CD14-positive monocyte (primary cell): Measurements from ENCODE around the gene CXCL10. TPM values are rescaled to one million over a fixed set of nuclear protein-coding genes. Genes with fewer than 3 reads are reported as not detected.
A peak's percentile ranks its signal among the peaks of the same experiment; 100 is the strongest.

Experiments
- DNase-seq, 3 donors: peaks; one replicate each; pipeline ENCODE4 v3.0.0-alpha.2; 2011 to 2022
- H2AFZ ChIP-seq: 2 replicates; pipeline ENCODE4 v1.6.0; 2012; ENCODE audit warnings: mild to moderate bottlenecking, low read depth, low read length, inconsistent platforms; ENCODE audit not compliant: insufficient read depth, poor library complexity, severe bottlenecking
- H3K27ac ChIP-seq, 2 donors: 1 replicate in 1 of 2; 2 replicates in 1 of 2; pipeline ENCODE4 v1.5.1; 2012 to 2013; ENCODE audit warnings: low read length in 2 of 2, control low read depth in 1 of 2, inconsistent platforms in 1 of 2, low read depth in 1 of 2, mild to moderate bottlenecking in 1 of 2
- H3K27me3 ChIP-seq, 2 donors: one replicate each; pipeline versions ENCODE4 v1.6.0 to v1.6.1; 2011 to 2013; ENCODE audit warnings: low read length in 2 of 2; ENCODE audit not compliant: control insufficient read depth in 2 of 2, insufficient read depth in 2 of 2
- H3K36me3 ChIP-seq, 2 donors: replicated peaks in 1 of 2; 1 replicate in 1 of 2; 2 replicates in 1 of 2; pipeline versions ENCODE4 v1.5.1 to v1.6.1; 2012 to 2013; ENCODE audit warnings: low read length in 2 of 2, control low read depth in 1 of 2, inconsistent platforms in 1 of 2, mild to moderate bottlenecking in 1 of 2; ENCODE audit not compliant: insufficient read depth in 2 of 2, control insufficient read depth in 1 of 2
- H3K4me1 ChIP-seq, 2 donors: 1 replicate in 1 of 2; 2 replicates in 1 of 2; pipeline versions ENCODE4 v1.5.1 to v1.6.1; 2012 to 2013; ENCODE audit warnings: low read length in 2 of 2, control low read depth in 1 of 2, inconsistent platforms in 1 of 2, mild to moderate bottlenecking in 1 of 2, moderate library complexity in 1 of 2; ENCODE audit not compliant: insufficient read depth in 2 of 2, control insufficient read depth in 1 of 2
- H3K4me2 ChIP-seq: replicated peaks from 2 replicates; pipeline ENCODE3; 2012; ENCODE audit warnings: low read length, moderate library complexity, mild to moderate bottlenecking; ENCODE audit not compliant: poor library complexity, severe bottlenecking; ENCODE audit errors: extremely low read depth
- H3K4me3 ChIP-seq, 3 experiments: fragments of 200-600 bp in 1 of 3; sonication (generic) in 1 of 3; replicated peaks in 1 of 3; 1 replicate in 2 of 3; 2 replicates in 1 of 3; pipeline ENCODE4 v1.5.1; 2011 to 2013; ENCODE audit warnings: low read length in 3 of 3, mild to moderate bottlenecking in 3 of 3, control low read depth in 2 of 3, low read depth in 2 of 3, inconsistent platforms in 1 of 3, moderate library complexity in 1 of 3
- H3K79me2 ChIP-seq: 2 replicates; pipeline ENCODE4 v1.6.0; 2012; ENCODE audit warnings: mild to moderate bottlenecking, control low read depth, inconsistent platforms, low read length, moderate library complexity; ENCODE audit not compliant: insufficient read depth
- H3K9ac ChIP-seq: 2 replicates; pipeline ENCODE4 v1.6.0; 2017; ENCODE audit warnings: low read length, mild to moderate bottlenecking; ENCODE audit not compliant: insufficient read depth, poor library complexity, severe bottlenecking
- H3K9me3 ChIP-seq, 2 donors: replicated peaks in 1 of 2; 1 replicate in 1 of 2; 2 replicates in 1 of 2; pipeline versions ENCODE4 v1.5.1 to v1.6.1; 2012 to 2013; ENCODE audit warnings: low read length in 2 of 2, control low read depth in 1 of 2; ENCODE audit not compliant: control insufficient read depth in 1 of 2, insufficient read depth in 1 of 2
- H4K20me1 ChIP-seq: 2 replicates; pipeline ENCODE4 v1.6.0; 2012; ENCODE audit warnings: mild to moderate bottlenecking, low read length, control low read depth, moderate library complexity; ENCODE audit not compliant: insufficient read depth
- H3K27ac Mint-ChIP-seq, 7 donors: one replicate each; pipeline ENCODE4 v1.8.0; 2020; ENCODE audit warnings: mild to moderate bottlenecking in 7 of 7, mixed read lengths in 7 of 7, moderate library complexity in 6 of 7, inconsistent platforms in 2 of 7
- H3K27me3 Mint-ChIP-seq, 3 donors: one replicate each; pipeline ENCODE4 v1.8.0; 2021 to 2022; ENCODE audit warnings: low read depth in 3 of 3, mild to moderate bottlenecking in 3 of 3, mixed read lengths in 3 of 3, moderate library complexity in 3 of 3, inconsistent platforms in 1 of 3
- H3K36me3 Mint-ChIP-seq, 2 donors: one replicate each; pipeline ENCODE4 v1.8.0; 2020; ENCODE audit warnings: mixed read lengths in 2 of 2, inconsistent platforms in 1 of 2, mild to moderate bottlenecking in 1 of 2
- H3K4me1 Mint-ChIP-seq: one replicate; pipeline ENCODE4 v1.8.0; 2020; ENCODE audit warnings: mild to moderate bottlenecking, mixed read lengths
- H3K4me3 Mint-ChIP-seq, 2 donors: one replicate each; pipeline ENCODE4 v1.8.0; 2020; ENCODE audit warnings: mild to moderate bottlenecking in 2 of 2, mixed read lengths in 2 of 2, moderate library complexity in 1 of 2
- H3K9me3 Mint-ChIP-seq, 7 donors: one replicate each; pipeline ENCODE4 v1.8.0; 2020 to 2022; ENCODE audit warnings: mixed read lengths in 7 of 7, mild to moderate bottlenecking in 6 of 7, moderate library complexity in 6 of 7, inconsistent platforms in 2 of 7
- WGBS: methylation state at CpG from one replicate; pipeline ENCODE4 v1.1.5; 2013; ENCODE audit warnings: missing lambda C conversion rate; ENCODE audit not compliant: insufficient coverage; 5-methylcytosine and 5-hydroxymethylcytosine counted together
- intact Hi-C, 2 donors: fragments of 100-400 bp; cut with micrococcal nuclease; formaldehyde crosslinking; loops; one replicate each; pipeline versions ENCODE4 v1.15.0 to v1.15.1; 2023
- polyA plus RNA-seq, 3 donors: library from polyadenylated mRNA; depleted of rRNA in 1 of 3; unstranded in 2 of 3; stranded (reverse) in 1 of 3; fragments of 300-500 nt in 2 of 3; fragments of >200 nt in 1 of 3; fragmentation: Illumina TruSeq in 2 of 3; gene quantifications; 1 replicate in 2 of 3; 2 replicates in 1 of 3; pipeline ENCODE4 v1.2.3, GENCODE V29; 2012 to 2021
- TF ChIP-seq, protein P1 (sequence below): fragments of 200-600 bp; IDR thresholded peaks from one replicate; pipeline ENCODE4 v1.8.0; 2022; ENCODE audit warnings: antibody characterized with exemption, mild to moderate bottlenecking

Gene CXCL10
- polyA plus RNA-seq, 3 donors = 5.5 to 16.5 (median 16.3) TPM

- Histone ChIP-seq H3K79me2 (no peaks in the 10 kb centered on the region), H3K27ac (no peak within 1 kb of the TSS), H3K36me3 (no peaks in the 10 kb centered on the region), H3K4me1 (peaks cover 11 to 15% of the 10 kb centered on the region in 2 donors), H3K9ac (no peak within 1 kb of the TSS), H2AFZ (peak within 1 kb of the TSS; percentile 3), H3K27me3 (peaks cover 0 to 2% of the 10 kb centered on the region in 2 donors), H4K20me1 (no peaks in the 10 kb centered on the region), H3K4me3 (no peak within 1 kb of the TSS), H3K9me3 (no peaks in the 10 kb centered on the region), H3K4me2 (no peak within 1 kb of the TSS)
- Mint-ChIP-seq H3K27ac (peak within 1 kb of the TSS in 2 of 7 donors; percentile 9 to 35), H3K4me1 (peaks cover 17% of the 10 kb centered on the region), H3K4me3 (no peak within 1 kb of the TSS), H3K9me3 (no peaks in the 10 kb centered on the region), H3K27me3 (peaks cover 0 to 2% (median 0%) of the 10 kb centered on the region in 3 donors), H3K36me3 (no peaks in the 10 kb centered on the region)
- intact Hi-C loops = no loop called here
- TF ChIP-seq, protein P1, sequence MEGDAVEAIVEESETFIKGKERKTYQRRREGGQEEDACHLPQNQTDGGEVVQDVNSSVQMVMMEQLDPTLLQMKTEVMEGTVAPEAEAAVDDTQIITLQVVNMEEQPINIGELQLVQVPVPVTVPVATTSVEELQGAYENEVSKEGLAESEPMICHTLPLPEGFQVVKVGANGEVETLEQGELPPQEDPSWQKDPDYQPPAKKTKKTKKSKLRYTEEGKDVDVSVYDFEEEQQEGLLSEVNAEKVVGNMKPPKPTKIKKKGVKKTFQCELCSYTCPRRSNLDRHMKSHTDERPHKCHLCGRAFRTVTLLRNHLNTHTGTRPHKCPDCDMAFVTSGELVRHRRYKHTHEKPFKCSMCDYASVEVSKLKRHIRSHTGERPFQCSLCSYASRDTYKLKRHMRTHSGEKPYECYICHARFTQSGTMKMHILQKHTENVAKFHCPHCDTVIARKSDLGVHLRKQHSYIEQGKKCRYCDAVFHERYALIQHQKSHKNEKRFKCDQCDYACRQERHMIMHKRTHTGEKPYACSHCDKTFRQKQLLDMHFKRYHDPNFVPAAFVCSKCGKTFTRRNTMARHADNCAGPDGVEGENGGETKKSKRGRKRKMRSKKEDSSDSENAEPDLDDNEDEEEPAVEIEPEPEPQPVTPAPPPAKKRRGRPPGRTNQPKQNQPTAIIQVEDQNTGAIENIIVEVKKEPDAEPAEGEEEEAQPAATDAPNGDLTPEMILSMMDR = no peak
- DNase-seq = peak in 1 of 3 donors; percentile 46
- no CpG with 5 or more reads among the region's 2 CpGs for WGBS
These were observed 12.6 kb upstream of the CXCL10 start, which contains the start of gene CXCL11 for GRCh38 chr4:76035799-76036380. CXCL11 (minus strand) TSS chr4:76036070; CDS start chr4:76035987, 83 bp downstream.

- Histone ChIP-seq H3K9me3 (no peaks in the 10 kb centered on the region), H3K4me3 (no peak overlapping the region), H3K27me3 (no peaks in the 10 kb centered on the region), H3K36me3 (no peaks in the 10 kb centered on the region), H4K20me1 (no peaks in the 10 kb centered on the region), H3K9ac (no peak overlapping the region), H3K4me1 (peaks cover 11 to 15% of the 10 kb centered on the region in 2 donors), H3K4me2 (no peak overlapping the region), H3K27ac (no peak overlapping the region), H3K79me2 (no peaks in the 10 kb centered on the region), H2AFZ (no peak overlapping the region)
- H3K4me1 Mint-ChIP-seq = peaks cover 17% of the 10 kb centered on the region
- TF ChIP-seq, protein P1 = no peak
- H3K27ac Mint-ChIP-seq = peak overlapping the region in 2 of 7 donors; percentile 9 to 35
- WGBS = no CpG with 5 or more reads among the region's 3 CpGs
- H3K36me3 Mint-ChIP-seq = no peaks in the 10 kb centered on the region
- peak; percentile 49 to 66 (median 52) for DNase-seq
- no peak overlapping the region for H3K4me3 Mint-ChIP-seq
- H3K9me3 Mint-ChIP-seq = no peaks in the 10 kb centered on the region
- H3K27me3 Mint-ChIP-seq = peaks cover 0 to 2% (median 0%) of the 10 kb centered on the region in 3 donors
- intact Hi-C loops = no loop called here
These were observed 11.8 kb upstream of the CXCL10 start for GRCh38 chr4:76035141-76035540.
